ENCODE measurements around the gene FAM222B.

FAM222B gene

DNA sequence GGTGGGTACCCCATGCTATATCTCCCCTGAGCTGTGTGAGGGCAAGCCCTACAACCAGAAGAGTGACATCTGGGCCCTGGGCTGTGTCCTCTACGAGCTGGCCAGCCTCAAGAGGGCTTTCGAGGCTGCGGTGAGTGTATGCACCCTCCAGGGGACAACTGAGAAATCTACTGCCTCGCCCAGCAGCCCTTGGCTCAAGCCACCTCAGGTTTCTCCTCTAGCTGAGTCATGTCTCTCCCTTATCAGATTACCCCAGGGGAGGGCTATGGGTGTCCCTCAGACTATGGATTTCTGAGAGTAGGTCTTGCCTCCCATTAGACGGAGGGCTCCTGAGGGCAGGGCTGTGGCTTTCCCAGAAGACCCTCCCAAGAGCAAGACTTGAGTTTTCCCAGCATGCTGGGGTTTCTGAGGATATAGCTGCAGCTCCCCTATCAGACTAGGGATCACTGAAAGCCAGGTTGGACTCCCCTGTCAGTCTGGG, 107.3 kb downstream of the FAM222B start (continued):
- TF ChIP-seq ZNF184 (tag by site-specific recombination; IDR thresholded peaks at IDR 0.05): no peak
- TF ChIP-seq, protein P1, sequence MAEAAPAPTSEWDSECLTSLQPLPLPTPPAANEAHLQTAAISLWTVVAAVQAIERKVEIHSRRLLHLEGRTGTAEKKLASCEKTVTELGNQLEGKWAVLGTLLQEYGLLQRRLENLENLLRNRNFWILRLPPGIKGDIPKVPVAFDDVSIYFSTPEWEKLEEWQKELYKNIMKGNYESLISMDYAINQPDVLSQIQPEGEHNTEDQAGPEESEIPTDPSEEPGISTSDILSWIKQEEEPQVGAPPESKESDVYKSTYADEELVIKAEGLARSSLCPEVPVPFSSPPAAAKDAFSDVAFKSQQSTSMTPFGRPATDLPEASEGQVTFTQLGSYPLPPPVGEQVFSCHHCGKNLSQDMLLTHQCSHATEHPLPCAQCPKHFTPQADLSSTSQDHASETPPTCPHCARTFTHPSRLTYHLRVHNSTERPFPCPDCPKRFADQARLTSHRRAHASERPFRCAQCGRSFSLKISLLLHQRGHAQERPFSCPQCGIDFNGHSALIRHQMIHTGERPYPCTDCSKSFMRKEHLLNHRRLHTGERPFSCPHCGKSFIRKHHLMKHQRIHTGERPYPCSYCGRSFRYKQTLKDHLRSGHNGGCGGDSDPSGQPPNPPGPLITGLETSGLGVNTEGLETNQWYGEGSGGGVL (tag by site-specific recombination; IDR thresholded peaks at IDR 0.05): no peak
- TF ChIP-seq ZNF248 (tag by site-specific recombination; IDR thresholded peaks at IDR 0.05): no peak
- TF ChIP-seq ZIC2 (tag by site-specific recombination; IDR thresholded peaks at IDR 0.05): peak; percentile 56
- TF ChIP-seq ZNF600 (tag by site-specific recombination; IDR thresholded peaks at IDR 0.05): no peak
- TF ChIP-seq, protein P2, sequence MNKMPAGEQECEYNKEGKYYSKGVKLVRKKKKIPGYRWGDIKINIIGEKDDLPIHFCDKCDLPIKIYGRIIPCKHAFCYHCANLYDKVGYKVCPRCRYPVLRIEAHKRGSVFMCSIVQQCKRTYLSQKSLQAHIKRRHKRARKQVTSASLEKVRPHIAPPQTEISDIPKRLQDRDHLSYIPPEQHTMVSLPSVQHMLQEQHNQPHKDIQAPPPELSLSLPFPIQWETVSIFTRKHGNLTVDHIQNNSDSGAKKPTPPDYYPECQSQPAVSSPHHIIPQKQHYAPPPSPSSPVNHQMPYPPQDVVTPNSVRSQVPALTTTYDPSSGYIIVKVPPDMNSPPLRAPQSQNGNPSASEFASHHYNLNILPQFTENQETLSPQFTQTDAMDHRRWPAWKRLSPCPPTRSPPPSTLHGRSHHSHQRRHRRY (tag by site-specific recombination; IDR thresholded peaks at IDR 0.05): no peak
- TF ChIP-seq, protein P3, sequence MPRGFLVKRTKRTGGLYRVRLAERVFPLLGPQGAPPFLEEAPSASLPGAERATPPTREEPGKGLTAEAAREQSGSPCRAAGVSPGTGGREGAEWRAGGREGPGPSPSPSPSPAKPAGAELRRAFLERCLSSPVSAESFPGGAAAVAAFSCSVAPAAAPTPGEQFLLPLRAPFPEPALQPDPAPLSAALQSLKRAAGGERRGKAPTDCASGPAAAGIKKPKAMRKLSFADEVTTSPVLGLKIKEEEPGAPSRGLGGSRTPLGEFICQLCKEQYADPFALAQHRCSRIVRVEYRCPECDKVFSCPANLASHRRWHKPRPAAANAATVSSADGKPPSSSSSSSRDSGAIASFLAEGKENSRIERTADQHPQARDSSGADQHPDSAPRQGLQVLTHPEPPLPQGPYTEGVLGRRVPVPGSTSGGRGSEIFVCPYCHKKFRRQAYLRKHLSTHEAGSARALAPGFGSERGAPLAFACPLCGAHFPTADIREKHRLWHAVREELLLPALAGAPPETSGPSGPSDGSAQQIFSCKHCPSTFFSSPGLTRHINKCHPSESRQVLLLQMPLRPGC (tag by site-specific recombination; IDR thresholded peaks at IDR 0.05): no peak
- 0 out of 2 replicates have a peak, but pooled peaks have one; percentile 13 for TF ChIP-seq KLF1 (tag by site-specific recombination; IDR thresholded peaks at IDR 0.05)
- TF ChIP-seq KLF10 (tag by site-specific recombination; IDR thresholded peaks at IDR 0.05): no peak
- no peak for TF ChIP-seq ZNF555 (tag by site-specific recombination; conservative IDR thresholded peaks at IDR 0.05)
- TF ChIP-seq ZNF416 (tag by site-specific recombination; IDR thresholded peaks at IDR 0.05): no peak

- Histone ChIP-seq H3K27ac (ENCODE audit: extremely low read depth, low read depth, low read length) (no peak overlapping the region), H3K9me3 (ENCODE audit: control insufficient read depth, insufficient read depth, low read depth, low read length) (no peaks in the 10 kb centered on the region), H3K36me3 (ENCODE audit: control insufficient read depth in 2 of 2, insufficient read depth in 1 of 2, low read length in 2 of 2) (peaks cover 0 to 20% of the 10 kb centered on the region in 2 experiments; a peak in 2 of 3 replicates), H3K4me3 (ENCODE audit: low read depth, low read length) (no peak overlapping the region), H3K4me1 (ENCODE audit: control insufficient read depth, insufficient read depth, low read length) (no peaks in the 10 kb centered on the region)
- ChIA-PET POLR2A (interaction anchor here (0.7 to 1.6 kb wide), 5 partner anchors 9 to 108 kb away, joined by 3 to 5 read pairs (median 4); partner anchors contain the start of genes RPL23A and TRAF4), CTCF (interaction anchor here (0.9 to 3.5 kb wide), 4 partner anchors 8 to 382 kb away, joined by 4 to 25 read pairs (median 6); partner anchors contain the start of gene TLCD1)
- TF ChIP-seq HOXA7 (CRISPR knock-in tag; IDR thresholded peaks at IDR 0.05; ENCODE audit: borderline replicate concordance): no peak
- TF ChIP-seq ZFHX2 (tag by site-specific recombination; conservative IDR thresholded peaks at IDR 0.05): 0 out of 2 replicates have a peak, but pooled peaks have one; percentile 20
- no peak for TF ChIP-seq ZNF514 (tag by site-specific recombination; IDR thresholded peaks at IDR 0.05)
- TF ChIP-seq ZNF16 (tag by site-specific recombination; IDR thresholded peaks at IDR 0.05; ENCODE audit: low read depth): no peak
- TF ChIP-seq, protein P4, sequence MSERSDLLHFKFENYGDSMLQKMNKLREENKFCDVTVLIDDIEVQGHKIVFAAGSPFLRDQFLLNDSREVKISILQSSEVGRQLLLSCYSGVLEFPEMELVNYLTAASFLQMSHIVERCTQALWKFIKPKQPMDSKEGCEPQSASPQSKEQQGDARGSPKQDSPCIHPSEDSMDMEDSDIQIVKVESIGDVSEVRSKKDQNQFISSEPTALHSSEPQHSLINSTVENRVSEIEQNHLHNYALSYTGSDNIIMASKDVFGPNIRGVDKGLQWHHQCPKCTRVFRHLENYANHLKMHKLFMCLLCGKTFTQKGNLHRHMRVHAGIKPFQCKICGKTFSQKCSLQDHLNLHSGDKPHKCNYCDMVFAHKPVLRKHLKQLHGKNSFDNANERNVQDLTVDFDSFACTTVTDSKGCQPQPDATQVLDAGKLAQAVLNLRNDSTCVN (tag by site-specific recombination; optimal IDR thresholded peaks at IDR 0.05): no peak
These were observed 107.8 kb downstream of the FAM222B start for GRCh38 chr17:28734712-28735241.

GRCh38 chr17:28733346-28733745, 109.2 kb downstream of the FAM222B start:
- ChIA-PET CTCF (interaction anchor here (0.7 to 3.5 kb wide), 3 partner anchors 16 to 310 kb away, joined by 3 to 25 read pairs (median 3); no protein-coding TSS in a partner anchor), POLR2A (interaction anchor here (0.9 to 1.6 kb wide), 3 partner anchors 10 to 88 kb away, joined by 3 to 4 read pairs (median 3); partner anchors contain the start of gene BLTP2)
- H3K36me3 ChIP-seq (ENCODE audit: control insufficient read depth in 2 of 2, insufficient read depth in 1 of 2, low read length in 2 of 2): peaks cover 0 to 7% of the 10 kb centered on the region in 2 experiments; a peak in 2 of 3 replicates
- no peaks in the 10 kb centered on the region for H3K9me3 ChIP-seq (ENCODE audit: control insufficient read depth, insufficient read depth, low read depth, low read length)
- no peak overlapping the region; the same call in 1 of the 2 replicates for H3K27ac ChIP-seq (ENCODE audit: extremely low read depth, low read depth, low read length)
- no peak overlapping the region for H3K4me3 ChIP-seq (ENCODE audit: low read depth, low read length)
- no peaks in the 10 kb centered on the region for H3K4me1 ChIP-seq (ENCODE audit: control insufficient read depth, insufficient read depth, low read length)
- TF ChIP-seq ZNF391 (tag by site-specific recombination; IDR thresholded peaks at IDR 0.05; ENCODE audit: borderline replicate concordance, low read depth) (no peak), ZNF16 (tag by site-specific recombination; IDR thresholded peaks at IDR 0.05; ENCODE audit: low read depth) (no peak), ZNF600 (tag by site-specific recombination; IDR thresholded peaks at IDR 0.05) (no peak), ZNF426 (tag by site-specific recombination; IDR thresholded peaks at IDR 0.05) (no peak), ZNF19 (tag by site-specific recombination; IDR thresholded peaks at IDR 0.05; ENCODE audit: low read depth) (no peak), ZNF677 (tag by site-specific recombination; IDR thresholded peaks at IDR 0.05) (no peak), ATF2 (tag by site-specific recombination; IDR thresholded peaks at IDR 0.05; ENCODE audit: low read depth) (no peak), KLF1 (tag by site-specific recombination; IDR thresholded peaks at IDR 0.05) (no peak), ZNF791 (tag by site-specific recombination; IDR thresholded peaks at IDR 0.05) (no peak)
- TF ChIP-seq, protein P5, sequence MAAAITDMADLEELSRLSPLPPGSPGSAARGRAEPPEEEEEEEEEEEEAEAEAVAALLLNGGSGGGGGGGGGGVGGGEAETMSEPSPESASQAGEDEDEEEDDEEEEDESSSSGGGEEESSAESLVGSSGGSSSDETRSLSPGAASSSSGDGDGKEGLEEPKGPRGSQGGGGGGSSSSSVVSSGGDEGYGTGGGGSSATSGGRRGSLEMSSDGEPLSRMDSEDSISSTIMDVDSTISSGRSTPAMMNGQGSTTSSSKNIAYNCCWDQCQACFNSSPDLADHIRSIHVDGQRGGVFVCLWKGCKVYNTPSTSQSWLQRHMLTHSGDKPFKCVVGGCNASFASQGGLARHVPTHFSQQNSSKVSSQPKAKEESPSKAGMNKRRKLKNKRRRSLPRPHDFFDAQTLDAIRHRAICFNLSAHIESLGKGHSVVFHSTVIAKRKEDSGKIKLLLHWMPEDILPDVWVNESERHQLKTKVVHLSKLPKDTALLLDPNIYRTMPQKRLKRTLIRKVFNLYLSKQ (tag by site-specific recombination; IDR thresholded peaks at IDR 0.05; ENCODE audit: borderline replicate concordance): no peak

Data from HEK293 (cell line).